T-helper 2 cell treated with Interferon-gamma antibody and Interleukin-4, amounts not matched to agents 5 μg/mL and 100 μg/mL, for 36 hours (primary cell): ENCODE data around the gene SLC12A1.

Source experiments
- DNase-seq: peaks from one replicate; pipeline ENCODE4 v3.0.0; 2021; ENCODE audit warnings: low spot score
- H3K27ac Mint-ChIP-seq: one replicate; pipeline ENCODE4 v1.8.0; 2021; ENCODE audit warnings: mild to moderate bottlenecking, mixed read lengths
- H3K27me3 Mint-ChIP-seq: one replicate; pipeline ENCODE4 v1.8.0; 2021; ENCODE audit warnings: low read depth, mixed read lengths
- H3K36me3 Mint-ChIP-seq: one replicate; pipeline ENCODE4 v1.8.0; 2021; ENCODE audit warnings: low read depth, mixed read lengths
- H3K4me1 Mint-ChIP-seq: one replicate; pipeline ENCODE4 v1.8.0; 2021; ENCODE audit warnings: low read depth, mixed read lengths
- H3K4me3 Mint-ChIP-seq: one replicate; pipeline ENCODE4 v1.8.0; 2022; ENCODE audit warnings: mild to moderate bottlenecking, moderate library complexity, mixed read lengths
- H3K9me3 Mint-ChIP-seq: one replicate; pipeline ENCODE4 v1.8.0; 2021; ENCODE audit warnings: mixed read lengths

The SLC12A1 gene

DNA sequence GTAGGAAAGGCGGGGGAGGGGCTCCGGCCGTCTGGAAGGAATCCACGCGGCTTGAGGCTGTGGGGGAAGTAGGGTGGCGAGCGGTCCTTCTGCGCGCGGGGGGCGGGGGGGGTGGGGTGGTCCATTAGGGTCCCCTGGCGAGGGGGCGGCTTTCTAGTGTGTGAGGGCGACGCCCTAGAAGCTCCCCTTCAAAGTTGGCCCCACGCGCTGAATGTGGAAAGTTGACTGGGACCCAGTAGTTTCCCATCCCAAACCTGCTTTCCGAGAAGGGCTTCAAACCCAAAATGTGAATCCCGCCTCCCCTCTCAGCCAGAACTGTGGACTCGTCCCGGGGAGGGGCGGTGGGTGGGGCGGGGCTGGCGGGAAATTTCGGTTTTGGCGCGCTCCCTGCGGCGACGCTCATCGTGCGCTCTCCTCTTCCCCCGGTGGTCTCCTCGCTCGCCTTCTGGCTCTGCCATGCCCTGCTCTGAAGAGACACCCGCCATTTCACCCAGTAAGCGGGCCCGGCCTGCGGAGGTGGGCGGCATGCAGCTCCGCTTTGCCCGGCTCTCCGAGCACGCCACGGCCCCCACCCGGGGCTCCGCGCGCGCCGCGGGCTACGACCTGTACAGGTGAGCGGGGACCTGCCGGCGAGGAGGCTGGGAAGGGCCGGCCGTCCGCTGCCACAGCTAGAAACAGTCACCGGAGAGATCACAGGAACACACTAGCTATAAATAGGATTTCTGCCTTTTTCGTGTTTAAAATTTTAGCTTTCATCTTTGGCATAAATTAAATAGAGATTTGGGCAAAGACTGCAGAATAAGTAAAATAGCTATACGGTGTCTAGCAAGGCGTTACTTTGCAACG is 125.9 kb downstream of the SLC12A1 start:
- H3K9me3 Mint-ChIP-seq: no peaks in the 10 kb centered on the region
- H3K4me3 Mint-ChIP-seq: peak overlapping the region; percentile 95
- peak; percentile 59 for DNase-seq
- H3K36me3 Mint-ChIP-seq: peaks cover 52% of the 10 kb centered on the region
- peaks cover 48% of the 10 kb centered on the region for H3K4me1 Mint-ChIP-seq
- H3K27ac Mint-ChIP-seq: peak overlapping the region; percentile 96
- H3K27me3 Mint-ChIP-seq: no peaks in the 10 kb centered on the region

DNA sequence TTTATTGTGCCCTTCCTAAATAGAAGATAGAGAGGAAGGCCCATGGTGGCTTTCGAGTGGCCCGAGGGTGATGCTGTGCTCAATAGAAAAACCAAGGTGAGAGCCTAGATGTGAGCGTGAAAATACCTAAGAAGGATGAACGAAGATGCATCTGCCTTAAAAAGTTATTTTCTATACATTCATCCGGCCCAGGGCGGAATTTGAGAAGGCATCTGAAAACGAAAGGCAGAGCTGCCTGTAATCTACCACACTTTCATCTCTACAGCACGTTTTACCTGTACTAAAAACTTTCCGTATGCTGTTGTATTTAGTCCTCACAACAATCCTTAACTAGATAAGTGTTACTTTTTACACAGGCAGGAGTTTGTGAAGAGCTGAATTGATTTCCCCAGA is 126.5 kb downstream of the SLC12A1 start:
- Mint-ChIP-seq H3K27me3 (no peaks in the 10 kb centered on the region), H3K36me3 (peaks cover 55% of the 10 kb centered on the region), H3K4me1 (peaks cover 50% of the 10 kb centered on the region), H3K9me3 (no peaks in the 10 kb centered on the region), H3K27ac (peak overlapping the region; percentile 89), H3K4me3 (peak overlapping the region; percentile 95)
- no peak for DNase-seq

DNA sequence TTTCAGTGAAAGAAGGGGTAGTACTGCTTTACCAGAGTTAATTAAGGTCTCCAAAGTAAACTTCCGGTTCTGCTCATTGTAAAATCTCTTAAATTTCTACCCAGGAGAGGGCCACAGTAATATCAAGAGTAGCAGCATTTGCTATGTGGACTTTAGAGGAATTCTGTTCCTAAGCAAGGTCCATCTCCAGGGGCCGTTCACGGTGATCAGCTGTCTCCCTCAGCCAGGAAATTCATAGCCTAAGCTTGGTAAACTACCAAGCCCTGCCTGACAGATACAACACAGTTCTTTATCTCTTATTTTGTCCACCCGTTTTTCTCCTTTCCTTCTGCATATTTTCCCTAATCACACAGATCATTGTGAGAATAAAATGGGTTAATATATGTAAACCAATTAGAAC is 127.4 kb downstream of the SLC12A1 start:
- Mint-ChIP-seq H3K9me3 (no peaks in the 10 kb centered on the region), H3K4me1 (peaks cover 52% of the 10 kb centered on the region), H3K27ac (peak overlapping the region; percentile 89), H3K4me3 (peak overlapping the region; percentile 95), H3K36me3 (peaks cover 56% of the 10 kb centered on the region), H3K27me3 (no peaks in the 10 kb centered on the region)
- DNase-seq: no peak

DNA sequence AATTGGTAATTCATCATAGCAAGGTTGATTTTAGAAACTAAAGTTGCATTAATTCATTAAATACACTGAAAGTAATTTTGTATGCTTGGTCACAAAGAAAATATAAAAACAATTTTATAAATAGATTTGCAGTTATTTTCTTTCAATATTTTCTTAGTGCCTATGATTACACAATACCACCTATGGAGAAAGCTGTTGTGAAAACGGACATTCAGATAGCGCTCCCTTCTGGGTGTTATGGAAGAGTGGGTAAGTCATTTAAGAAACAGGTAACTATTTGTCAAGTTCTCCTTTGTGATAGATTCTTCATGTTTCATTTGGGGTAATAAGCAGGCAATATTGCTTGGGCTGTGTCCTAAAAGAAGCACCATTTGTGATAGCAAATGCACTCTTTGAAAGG is 128.2 kb downstream of the SLC12A1 start:
- H3K4me1 Mint-ChIP-seq: peaks cover 52% of the 10 kb centered on the region
- no peaks in the 10 kb centered on the region for H3K27me3 Mint-ChIP-seq
- no peak overlapping the region for H3K27ac Mint-ChIP-seq
- peaks cover 60% of the 10 kb centered on the region for H3K36me3 Mint-ChIP-seq
- no peaks in the 10 kb centered on the region for H3K9me3 Mint-ChIP-seq
- peak overlapping the region; percentile 95 for H3K4me3 Mint-ChIP-seq
- DNase-seq: no peak

DNA sequence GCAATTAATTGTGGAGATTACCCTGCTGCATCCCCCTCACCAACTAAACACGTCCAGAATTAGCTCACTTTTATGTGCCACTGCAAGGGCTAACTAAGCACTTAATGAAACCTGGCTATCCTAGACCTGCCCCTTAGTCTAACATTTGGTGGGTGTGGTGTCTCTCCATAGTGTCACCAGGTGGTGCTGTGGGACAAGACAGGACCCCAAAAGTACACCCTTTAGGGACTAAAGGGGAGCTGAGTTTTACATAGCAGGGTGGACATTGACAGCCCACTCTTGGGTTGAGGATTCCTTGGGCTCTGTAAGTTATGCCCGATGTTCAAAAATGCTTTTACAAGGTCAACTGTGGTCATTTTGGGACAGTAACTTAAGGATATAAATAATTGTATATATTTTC is 130.8 kb downstream of the SLC12A1 start:
- Mint-ChIP-seq H3K4me1 (peaks cover 46% of the 10 kb centered on the region), H3K9me3 (no peaks in the 10 kb centered on the region), H3K36me3 (peaks cover 73% of the 10 kb centered on the region), H3K4me3 (no peak overlapping the region), H3K27me3 (no peaks in the 10 kb centered on the region), H3K27ac (no peak overlapping the region)
- DNase-seq: no peak

DNA sequence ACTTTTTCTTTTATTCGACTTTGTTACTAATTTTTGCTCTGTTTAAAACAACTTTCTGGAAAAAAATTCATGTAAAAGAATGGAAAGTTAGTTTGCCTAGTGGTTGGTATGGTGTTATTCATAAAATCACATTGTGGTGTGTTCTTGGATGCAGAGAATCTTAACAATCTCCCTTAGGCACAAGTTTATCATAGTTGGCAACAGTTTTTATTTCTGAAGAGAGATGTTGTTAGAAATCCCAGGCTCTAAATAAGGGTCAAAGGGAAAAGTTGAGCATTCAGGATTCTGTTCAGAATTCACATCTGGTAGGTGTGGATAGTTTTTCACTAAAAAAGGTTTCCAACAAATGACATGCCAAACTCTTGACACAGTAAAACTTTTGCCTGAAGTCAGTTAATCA is 131.5 kb downstream of the SLC12A1 start:
- H3K9me3 Mint-ChIP-seq: no peaks in the 10 kb centered on the region

DNA sequence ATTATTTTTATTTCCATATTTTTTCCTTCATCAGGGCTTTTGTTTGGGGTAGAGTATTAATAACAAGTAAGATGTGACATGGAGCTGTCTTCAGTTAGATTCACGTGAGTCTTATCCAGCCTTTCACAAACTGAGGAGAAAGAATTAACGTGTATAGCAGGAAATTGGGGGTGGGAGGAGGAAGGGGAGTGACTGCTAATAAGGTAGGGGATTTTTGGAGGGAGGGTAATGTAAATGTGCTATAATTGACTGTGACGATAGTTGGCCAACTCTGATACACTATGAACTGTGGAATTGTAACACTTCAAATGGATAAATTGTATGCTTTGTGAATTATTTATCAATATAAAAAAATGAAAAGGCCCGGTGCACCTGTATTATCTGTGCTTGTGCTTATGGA is 134.0 kb downstream of the SLC12A1 start:
- no peak for DNase-seq
- peaks cover 62% of the 10 kb centered on the region for H3K36me3 Mint-ChIP-seq
- H3K9me3 Mint-ChIP-seq: no peaks in the 10 kb centered on the region
- H3K4me1 Mint-ChIP-seq: peaks cover 22% of the 10 kb centered on the region
- H3K27me3 Mint-ChIP-seq: no peaks in the 10 kb centered on the region
- no peak overlapping the region for H3K27ac Mint-ChIP-seq
- no peak overlapping the region for H3K4me3 Mint-ChIP-seq

More for the DNA sequence above, 131.5 kb downstream of the SLC12A1 start:
- no peak overlapping the region for H3K27ac Mint-ChIP-seq
- no peak overlapping the region for H3K4me3 Mint-ChIP-seq
- H3K4me1 Mint-ChIP-seq: peaks cover 43% of the 10 kb centered on the region
- no peaks in the 10 kb centered on the region for H3K27me3 Mint-ChIP-seq
- no peak for DNase-seq
- H3K36me3 Mint-ChIP-seq: peaks cover 75% of the 10 kb centered on the region

DNA sequence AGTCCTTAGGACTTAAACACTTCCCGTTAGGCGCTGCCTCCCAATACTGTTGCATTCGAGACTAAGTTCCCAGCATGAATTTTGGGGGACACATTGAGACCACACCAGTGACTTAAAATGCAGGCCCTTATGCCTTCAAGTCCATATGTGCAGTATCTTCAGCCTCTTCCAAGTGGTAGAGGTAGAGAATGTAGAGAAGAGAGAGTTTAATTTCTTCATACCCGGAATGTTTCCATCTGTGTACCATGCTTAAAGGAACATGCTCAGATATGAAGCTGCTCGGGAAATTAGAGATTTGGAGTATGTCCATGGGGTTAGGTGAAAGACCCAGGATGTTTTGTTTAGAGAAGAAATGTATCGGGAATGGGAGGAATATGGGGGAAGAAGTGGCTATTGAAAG is 137.8 kb downstream of the SLC12A1 start:
- Mint-ChIP-seq H3K27me3 (no peaks in the 10 kb centered on the region), H3K4me3 (no peak overlapping the region), H3K27ac (no peak overlapping the region), H3K4me1 (no peaks in the 10 kb centered on the region), H3K9me3 (no peaks in the 10 kb centered on the region), H3K36me3 (peaks cover 42% of the 10 kb centered on the region)
- no peak for DNase-seq

DNA sequence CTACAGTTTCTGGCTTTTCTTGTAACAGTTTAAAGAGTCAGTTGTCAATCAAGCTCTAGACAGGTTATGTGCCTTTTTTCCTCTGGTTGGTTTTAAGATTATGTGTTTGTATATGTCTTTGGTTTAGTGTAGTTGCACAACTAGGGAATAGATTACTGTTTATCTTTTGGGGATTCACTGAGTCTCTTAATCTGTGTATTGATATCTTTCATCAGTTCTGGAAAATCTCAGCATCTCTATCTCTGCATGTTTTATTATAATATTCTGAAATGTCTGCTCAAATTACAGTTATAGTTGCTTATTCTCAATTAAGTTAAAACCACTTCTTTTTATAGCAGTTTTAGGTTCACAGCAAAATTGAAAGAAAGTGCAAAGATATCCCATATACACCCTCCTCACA is 139.4 kb downstream of the SLC12A1 start:
- Mint-ChIP-seq H3K27ac (no peak overlapping the region), H3K9me3 (no peaks in the 10 kb centered on the region), H3K36me3 (peaks cover 30% of the 10 kb centered on the region), H3K4me1 (no peaks in the 10 kb centered on the region), H3K4me3 (no peak overlapping the region), H3K27me3 (no peaks in the 10 kb centered on the region)
- DNase-seq: no peak

DNA sequence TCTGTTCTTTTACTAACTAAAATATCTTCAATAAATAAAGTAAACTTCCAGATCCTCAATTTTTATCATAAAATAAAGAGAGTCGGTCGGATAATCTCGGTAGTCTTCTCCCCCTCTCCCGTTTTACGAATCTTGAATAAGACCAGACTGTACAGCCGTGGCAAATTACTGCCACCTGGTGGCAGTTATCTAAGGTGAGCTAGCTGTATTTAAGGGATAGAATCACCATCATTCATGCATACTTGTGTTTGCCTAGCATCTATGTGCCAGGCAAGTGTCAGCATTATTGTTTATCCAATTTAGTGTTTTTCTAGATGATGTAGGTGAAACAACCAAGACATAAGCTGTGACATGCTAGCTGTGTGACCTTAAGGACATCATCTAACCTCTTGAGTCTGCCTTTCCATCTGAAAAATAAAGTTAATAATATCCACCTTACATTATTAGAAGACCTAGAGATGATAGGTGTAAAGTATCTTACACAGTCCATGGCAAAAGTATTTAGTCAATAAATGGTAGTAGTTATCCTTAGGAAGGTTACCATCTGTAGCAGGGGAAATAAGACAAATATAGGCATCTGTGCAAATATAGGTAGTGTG is 146.5 kb downstream of the SLC12A1 start:
- peaks cover 6% of the 10 kb centered on the region for H3K27me3 Mint-ChIP-seq
- peaks cover 3% of the 10 kb centered on the region for H3K4me1 Mint-ChIP-seq
- H3K27ac Mint-ChIP-seq: no peak overlapping the region
- peaks cover 2% of the 10 kb centered on the region for H3K36me3 Mint-ChIP-seq
- peak; percentile 25 for DNase-seq
- no peaks in the 10 kb centered on the region for H3K9me3 Mint-ChIP-seq
- no peak overlapping the region for H3K4me3 Mint-ChIP-seq
